Measurements from ENCODE around the gene SUGCT.
"Not testable (repeated sequence)": the region's sequence is repeated elsewhere in the genome, so short reads cannot be mapped to it uniquely, and the experiment has no call there.

The SUGCT gene

DNA sequence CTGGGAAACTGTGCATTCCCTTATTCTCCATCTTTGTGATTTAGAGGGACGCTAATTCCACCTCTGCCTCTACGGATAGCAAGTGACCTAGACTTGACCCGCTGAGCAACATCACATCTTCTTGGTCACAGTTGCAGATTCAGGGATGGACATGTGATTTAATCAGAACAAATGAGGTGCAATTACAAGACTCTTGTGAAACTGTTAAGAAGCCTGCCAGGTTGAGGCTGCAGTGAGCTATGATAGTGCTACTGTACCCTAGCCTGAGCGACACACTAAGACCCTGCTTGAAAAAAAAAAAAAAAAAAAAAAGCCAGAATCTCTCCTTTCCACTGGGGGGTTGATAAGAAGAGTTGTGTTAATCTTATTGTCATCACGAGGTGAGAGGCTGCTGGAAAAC is 14.8 kb upstream of the SUGCT start:
- Mint-ChIP-seq H3K9me3 (no peaks in the 10 kb centered on the region), H3K4me1 (ENCODE audit: low read depth) (no peaks in the 10 kb centered on the region), H3K27ac (no peak overlapping the region), H3K27me3 (ENCODE audit: low read depth) (no peaks in the 10 kb centered on the region), H3K36me3 (ENCODE audit: low read depth) (no peaks in the 10 kb centered on the region), H3K4me3 (no peak overlapping the region)
- no peak for DNase-seq (ENCODE audit: low spot score)

GRCh38 chr7:40122100-40122939 is 12.5 kb upstream of the SUGCT start:
- DNase-seq (ENCODE audit: low spot score); H3K36me3 Mint-ChIP-seq (ENCODE audit: low read depth); H3K27me3 Mint-ChIP-seq (ENCODE audit: low read depth); H3K9me3 Mint-ChIP-seq; H3K4me1 Mint-ChIP-seq (ENCODE audit: low read depth); H3K27ac Mint-ChIP-seq; H3K4me3 Mint-ChIP-seq: not testable (repeated sequence)

- no peaks in the 10 kb centered on the region for H3K9me3 Mint-ChIP-seq
- no peaks in the 10 kb centered on the region for H3K4me1 Mint-ChIP-seq (ENCODE audit: low read depth)
- no peak overlapping the region for H3K27ac Mint-ChIP-seq
- H3K4me3 Mint-ChIP-seq: no peak overlapping the region
- no peaks in the 10 kb centered on the region for H3K27me3 Mint-ChIP-seq (ENCODE audit: low read depth)
- H3K36me3 Mint-ChIP-seq (ENCODE audit: low read depth): peaks cover 2% of the 10 kb centered on the region
- no peak for DNase-seq (ENCODE audit: low spot score)
These were observed 11.9 kb upstream of the SUGCT start for GRCh38 chr7:40122940-40123254.

- peaks cover 17% of the 10 kb centered on the region for H3K4me1 Mint-ChIP-seq (ENCODE audit: low read depth)
These were observed 1.0 kb upstream of the SUGCT start for GRCh38 chr7:40133561-40134427.

GRCh38 chr7:40135317-40135610 is 459 bp downstream of the SUGCT start:
- no peak overlapping the region for H3K27ac Mint-ChIP-seq
- no peak for DNase-seq (ENCODE audit: low spot score)
- H3K9me3 Mint-ChIP-seq: no peaks in the 10 kb centered on the region
- H3K36me3 Mint-ChIP-seq (ENCODE audit: low read depth): peaks cover 4% of the 10 kb centered on the region
- peaks cover 14% of the 10 kb centered on the region for H3K4me1 Mint-ChIP-seq (ENCODE audit: low read depth)
- peaks cover 6% of the 10 kb centered on the region for H3K27me3 Mint-ChIP-seq (ENCODE audit: low read depth)
- H3K4me3 Mint-ChIP-seq: peak overlapping the region; percentile 73

More at GRCh38 chr7:40133561-40134427, 1.0 kb upstream of the SUGCT start:
- H3K9me3 Mint-ChIP-seq: no peaks in the 10 kb centered on the region
- peak overlapping the region; percentile 85 for H3K27ac Mint-ChIP-seq
- H3K4me3 Mint-ChIP-seq: peak overlapping the region; percentile 93
- H3K36me3 Mint-ChIP-seq (ENCODE audit: low read depth): peaks cover 6% of the 10 kb centered on the region
- peaks cover 4% of the 10 kb centered on the region for H3K27me3 Mint-ChIP-seq (ENCODE audit: low read depth)
- DNase-seq (ENCODE audit: low spot score): no peak

- H3K9me3 Mint-ChIP-seq: no peaks in the 10 kb centered on the region
These were observed 2.8 kb downstream of the SUGCT start for GRCh38 chr7:40137563-40137962.

DNA sequence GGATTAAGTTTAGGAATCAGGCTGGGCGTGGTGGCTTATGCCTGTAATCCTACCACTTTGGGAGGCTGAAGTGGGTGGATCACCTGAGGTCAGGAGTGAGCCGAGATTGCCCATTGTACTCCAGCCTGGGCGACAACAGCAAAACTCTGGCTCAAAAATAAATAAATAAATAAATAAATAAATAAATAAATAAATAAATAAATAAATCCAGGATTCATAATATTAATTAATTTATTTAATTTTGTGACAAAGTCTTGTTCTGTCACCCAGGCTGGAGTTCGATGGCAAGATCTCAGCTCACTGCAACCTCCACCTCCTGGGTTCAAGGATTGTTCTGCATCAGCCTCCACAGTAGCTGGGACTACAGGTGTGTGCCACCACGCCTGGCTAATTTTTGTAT is 4.2 kb downstream of the SUGCT start:
- H3K36me3 Mint-ChIP-seq (ENCODE audit: low read depth): no peaks in the 10 kb centered on the region
- H3K27me3 Mint-ChIP-seq (ENCODE audit: low read depth): peaks cover 6% of the 10 kb centered on the region
- H3K4me1 Mint-ChIP-seq (ENCODE audit: low read depth): no peaks in the 10 kb centered on the region
- no peak overlapping the region for H3K4me3 Mint-ChIP-seq
- no peak overlapping the region for H3K27ac Mint-ChIP-seq
- H3K9me3 Mint-ChIP-seq: no peaks in the 10 kb centered on the region
- DNase-seq (ENCODE audit: low spot score): no peak

More at GRCh38 chr7:40137563-40137962, 2.8 kb downstream of the SUGCT start:
- Mint-ChIP-seq H3K4me1 (ENCODE audit: low read depth) (peaks cover 8% of the 10 kb centered on the region), H3K27me3 (ENCODE audit: low read depth) (peaks cover 6% of the 10 kb centered on the region), H3K36me3 (ENCODE audit: low read depth) (no peaks in the 10 kb centered on the region), H3K4me3 (no peak overlapping the region), H3K27ac (no peak overlapping the region)
- DNase-seq (ENCODE audit: low spot score): no peak

GRCh38 chr7:40139891-40140290 is 5.1 kb downstream of the SUGCT start:
- peaks cover 10% of the 10 kb centered on the region for H3K27me3 Mint-ChIP-seq (ENCODE audit: low read depth)

DNA sequence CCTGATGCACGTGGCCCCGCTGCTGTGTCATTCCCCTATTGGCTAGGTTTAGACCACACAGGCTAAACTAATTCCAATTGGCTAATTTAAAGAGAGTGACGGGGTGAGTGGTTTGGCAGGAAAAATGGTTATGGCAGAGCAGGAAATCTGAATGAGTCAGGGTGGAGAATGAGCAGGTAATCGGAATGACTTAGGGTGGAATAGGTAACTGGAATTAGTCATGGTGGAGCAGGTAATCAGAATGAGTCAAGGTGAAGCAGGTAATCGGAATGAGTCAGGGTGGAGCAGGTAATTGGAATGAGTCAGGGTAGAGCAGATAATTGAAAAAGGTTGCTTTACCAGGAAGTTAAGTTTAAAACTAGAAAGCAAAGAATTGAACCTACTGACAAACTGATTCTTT is 7.1 kb downstream of the SUGCT start:
- H3K4me3 Mint-ChIP-seq; H3K4me1 Mint-ChIP-seq (ENCODE audit: low read depth); H3K27ac Mint-ChIP-seq; DNase-seq (ENCODE audit: low spot score); H3K36me3 Mint-ChIP-seq (ENCODE audit: low read depth); H3K9me3 Mint-ChIP-seq: not testable (repeated sequence)
- H3K27me3 Mint-ChIP-seq (ENCODE audit: low read depth): peaks cover 11% of the 10 kb centered on the region

More at GRCh38 chr7:40139891-40140290, 5.1 kb downstream of the SUGCT start:
- not testable (repeated sequence) for H3K4me3 Mint-ChIP-seq; H3K27ac Mint-ChIP-seq; DNase-seq (ENCODE audit: low spot score); H3K4me1 Mint-ChIP-seq (ENCODE audit: low read depth); H3K36me3 Mint-ChIP-seq (ENCODE audit: low read depth); H3K9me3 Mint-ChIP-seq

GRCh38 chr7:40145596-40146130 is 10.9 kb downstream of the SUGCT start:
- not testable (repeated sequence) for H3K36me3 Mint-ChIP-seq (ENCODE audit: low read depth); H3K4me3 Mint-ChIP-seq; DNase-seq (ENCODE audit: low spot score); H3K4me1 Mint-ChIP-seq (ENCODE audit: low read depth); H3K27me3 Mint-ChIP-seq (ENCODE audit: low read depth); H3K27ac Mint-ChIP-seq; H3K9me3 Mint-ChIP-seq

DNA sequence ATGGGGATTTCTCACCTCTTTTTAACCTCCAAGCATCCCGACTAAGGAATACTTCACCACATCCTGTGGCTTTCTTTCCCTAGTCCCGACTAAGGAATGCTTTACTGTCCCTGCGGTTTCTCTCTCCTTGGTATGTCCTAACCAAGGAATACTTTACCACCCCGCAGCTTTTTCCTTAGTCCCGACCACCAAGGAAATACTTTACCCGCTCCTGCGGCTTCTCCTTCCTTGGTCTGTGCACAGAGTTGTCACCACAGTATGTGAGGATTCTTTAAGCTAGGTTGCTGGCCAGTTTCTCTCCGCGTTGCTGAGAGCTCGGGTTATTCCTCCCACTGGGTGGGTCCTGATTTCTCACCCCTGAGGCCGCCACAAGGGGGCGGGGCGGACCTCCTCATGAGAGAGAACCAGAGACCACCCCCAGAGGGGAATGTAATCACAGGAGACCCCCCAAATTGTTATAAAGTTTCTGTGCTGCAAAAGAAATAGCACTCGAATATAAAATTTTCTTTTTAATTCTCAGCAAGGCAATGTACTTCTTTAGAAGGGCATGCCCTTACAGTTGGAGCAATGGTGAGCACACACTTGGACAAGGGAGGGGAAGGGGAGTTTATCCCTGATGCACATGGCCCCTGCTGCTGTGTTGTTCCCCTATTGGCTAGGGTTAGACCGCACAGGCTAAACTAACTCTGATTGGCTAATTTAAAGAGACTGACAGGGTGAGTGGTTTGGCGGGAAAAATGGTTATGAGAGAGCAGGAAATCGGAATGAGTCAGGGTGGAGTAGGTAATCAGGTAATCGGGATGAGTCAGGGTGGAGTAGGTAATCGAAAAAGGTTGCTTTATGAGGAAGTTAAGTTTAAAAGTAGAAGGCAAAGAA is 12.8 kb downstream of the SUGCT start:
- Mint-ChIP-seq H3K36me3 (ENCODE audit: low read depth) (no peaks in the 10 kb centered on the region), H3K27me3 (ENCODE audit: low read depth) (peaks cover 9% of the 10 kb centered on the region), H3K27ac (no peak overlapping the region)

GRCh38 chr7:40148247-40148580 is 13.4 kb downstream of the SUGCT start:
- H3K4me1 Mint-ChIP-seq (ENCODE audit: low read depth); H3K27me3 Mint-ChIP-seq (ENCODE audit: low read depth); H3K27ac Mint-ChIP-seq; H3K4me3 Mint-ChIP-seq; H3K9me3 Mint-ChIP-seq; H3K36me3 Mint-ChIP-seq (ENCODE audit: low read depth); DNase-seq (ENCODE audit: low spot score): not testable (repeated sequence)

More for the DNA sequence above, 12.8 kb downstream of the SUGCT start:
- Mint-ChIP-seq H3K4me3 (no peak overlapping the region), H3K4me1 (ENCODE audit: low read depth) (peaks cover 3% of the 10 kb centered on the region), H3K9me3 (no peaks in the 10 kb centered on the region)
- DNase-seq (ENCODE audit: low spot score): no peak

- Mint-ChIP-seq H3K4me1 (ENCODE audit: low read depth) (peaks cover 3% of the 10 kb centered on the region), H3K9me3 (no peaks in the 10 kb centered on the region), H3K27me3 (ENCODE audit: low read depth) (peaks cover 9% of the 10 kb centered on the region), H3K4me3 (no peak overlapping the region), H3K27ac (no peak overlapping the region), H3K36me3 (ENCODE audit: low read depth) (no peaks in the 10 kb centered on the region)
- no peak for DNase-seq (ENCODE audit: low spot score)
These were observed 13.9 kb downstream of the SUGCT start for GRCh38 chr7:40148671-40149070.

DNA sequence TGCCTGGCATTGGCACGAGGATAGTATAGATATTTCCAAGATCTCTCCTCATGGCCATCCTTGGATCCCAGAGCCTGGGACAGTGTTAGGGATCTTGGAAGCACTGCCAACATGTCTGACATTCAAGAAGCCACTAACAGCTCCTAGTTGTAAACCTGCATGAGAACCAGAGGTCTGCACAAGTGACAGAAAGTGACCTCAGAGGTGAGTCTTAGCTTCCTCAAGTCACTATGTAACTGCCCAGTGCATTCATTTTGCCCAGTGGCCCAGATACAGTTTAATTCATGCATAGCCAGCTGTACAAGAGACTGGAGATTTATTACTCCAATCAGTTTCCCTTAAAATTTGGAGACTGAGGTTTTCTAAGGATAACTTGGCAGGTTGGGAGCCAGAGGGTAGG is 16.7 kb downstream of the SUGCT start:
- Mint-ChIP-seq H3K4me3 (no peak overlapping the region), H3K4me1 (ENCODE audit: low read depth) (peaks cover 3% of the 10 kb centered on the region), H3K27me3 (ENCODE audit: low read depth) (no peaks in the 10 kb centered on the region)

More for the DNA sequence above, 16.7 kb downstream of the SUGCT start:
- H3K27ac Mint-ChIP-seq: no peak overlapping the region
- H3K36me3 Mint-ChIP-seq (ENCODE audit: low read depth): no peaks in the 10 kb centered on the region
- no peak for DNase-seq (ENCODE audit: low spot score)
- H3K9me3 Mint-ChIP-seq: no peaks in the 10 kb centered on the region

All from T-helper 2 cell treated with Interferon-gamma antibody and Interleukin-4, amounts not matched to agents 5 μg/mL and 100 μg/mL, for 36 hours (primary cell).